ENCODE data around the gene MMP21.

Gene MMP21

GRCh38 chr10:125801574-125801973 is 26.0 kb upstream of the MMP21 start:
- no peak overlapping the region for H3K4me3 ChIP-seq (ENCODE audit: low read depth, low read length)
- TF ChIP-seq CTCF (IDR thresholded peaks at IDR 0.05; ENCODE audit: low read depth, low read length, missing control alignments) = no peak
- no peak for DNase-seq (ENCODE audit: low read depth)

GRCh38 chr10:125799451-125800182 is 24.0 kb upstream of the MMP21 start:
- H3K4me3 ChIP-seq (ENCODE audit: low read depth, low read length) = no peak overlapping the region
- TF ChIP-seq CTCF (IDR thresholded peaks at IDR 0.05; ENCODE audit: low read depth, low read length, missing control alignments) = no peak
- no peak for DNase-seq (ENCODE audit: low read depth)

GRCh38 chr10:125797994-125798662 is 22.5 kb upstream of the MMP21 start:
- DNase-seq (ENCODE audit: low read depth) = no peak
- no peak overlapping the region for H3K4me3 ChIP-seq (ENCODE audit: low read depth, low read length)
- TF ChIP-seq CTCF (IDR thresholded peaks at IDR 0.05; ENCODE audit: low read depth, low read length, missing control alignments) = no peak

- H3K4me3 ChIP-seq (ENCODE audit: low read depth, low read length) = no peak overlapping the region
- no peak for TF ChIP-seq CTCF (IDR thresholded peaks at IDR 0.05; ENCODE audit: low read depth, low read length, missing control alignments)
- no peak for DNase-seq (ENCODE audit: low read depth)
These were observed 21.8 kb upstream of the MMP21 start for GRCh38 chr10:125797424-125797823.

GRCh38 chr10:125795637-125796190 is 20.1 kb upstream of the MMP21 start:
- TF ChIP-seq CTCF (IDR thresholded peaks at IDR 0.05; ENCODE audit: low read depth, low read length, missing control alignments) = no peak
- H3K4me3 ChIP-seq (ENCODE audit: low read depth, low read length) = no peak overlapping the region
- DNase-seq (ENCODE audit: low read depth) = no peak

- DNase-seq (ENCODE audit: low read depth) = no peak
These were observed 19.5 kb upstream of the MMP21 start for GRCh38 chr10:125795128-125795527.

More at GRCh38 chr10:125795128-125795527, 19.5 kb upstream of the MMP21 start:
- no peak overlapping the region for H3K4me3 ChIP-seq (ENCODE audit: low read depth, low read length)
- no peak for TF ChIP-seq CTCF (IDR thresholded peaks at IDR 0.05; ENCODE audit: low read depth, low read length, missing control alignments)
